C4-2B (cell line): ENCODE data around the gene SLC27A3.

Experiments used
- H3K27ac ChIP-seq: fragments of 450-650 bp; 2 replicates; pipeline ENCODE4 v1.5.1; 2017
- CTCF ChIP-seq: fragments of 450-650 bp; conservative IDR thresholded peaks from 2 replicates; pipeline ENCODE4 v1.5.1; 2017; ENCODE audit warnings: mild to moderate bottlenecking
- ZFX ChIP-seq: fragments of 450-650 bp; IDR thresholded peaks from 2 replicates; pipeline ENCODE4 v1.6.1; 2017

Gene SLC27A3

GRCh38 chr1:153734396-153735089 is 40.7 kb upstream of the SLC27A3 start:
- TF ChIP-seq ZFX = no peak
- no peak for TF ChIP-seq CTCF
- H3K27ac ChIP-seq = no peak overlapping the region

- no peak overlapping the region for H3K27ac ChIP-seq
- TF ChIP-seq ZFX (no peak), CTCF (no peak)
Observed at GRCh38 chr1:153735090-153735420, 40.2 kb upstream of the SLC27A3 start.

GRCh38 chr1:153741986-153742385 is 33.2 kb upstream of the SLC27A3 start:
- TF ChIP-seq CTCF (no peak), ZFX (no peak)
- H3K27ac ChIP-seq = no peak overlapping the region

GRCh38 chr1:153742411-153743142 is 32.6 kb upstream of the SLC27A3 start:
- no peak for TF ChIP-seq ZFX
- TF ChIP-seq CTCF = no peak
- no peak overlapping the region for H3K27ac ChIP-seq

- no peak overlapping the region for H3K27ac ChIP-seq
Observed at GRCh38 chr1:153745417-153745816, 29.8 kb upstream of the SLC27A3 start.

GRCh38 chr1:153746174-153746573 is 29.0 kb upstream of the SLC27A3 start:
- TF ChIP-seq CTCF (no peak), ZFX (no peak)
- H3K27ac ChIP-seq = no peak overlapping the region

More at GRCh38 chr1:153745417-153745816, 29.8 kb upstream of the SLC27A3 start:
- TF ChIP-seq CTCF (no peak), ZFX (no peak)

- TF ChIP-seq CTCF (no peak), ZFX (no peak)
- no peak overlapping the region for H3K27ac ChIP-seq
Observed at GRCh38 chr1:153748903-153749302, 26.3 kb upstream of the SLC27A3 start.
